PC-3 (cell line): ENCODE data around the gene DHCR24. TPM values are rescaled to one million over a fixed set of nuclear protein-coding genes. Genes with fewer than 3 reads are reported as not detected.

ENCODE experiments used
- ATAC-seq: fragments of 200-7000 bp; cut with Tn5 transposase; 2 replicates; pipeline ENCODE4 v1.9.1; 2020; ENCODE audit warnings: mild to moderate bottlenecking, moderate library complexity
- BruUV-seq: library from RNA; stranded (reverse); fragments of 400-500 nt; replicated peaks from 2 replicates; lab custom pipeline; 2021; lab: Mats Ljungman, UMichigan
- CTCF ChIA-PET: fragments of 300-600 bp; sonication (Branson Sonifier 250); formaldehyde crosslinking; loops from one replicate; lab custom pipeline; 2022; ENCODE audit warnings: antibody characterized with exemption; lab: Charles Lee
- POLR2A ChIA-PET: fragments of 300-600 bp; sonication (Branson Sonifier 250); formaldehyde crosslinking; loops from one replicate; lab custom pipeline; 2022; ENCODE audit warnings: antibody characterized with exemption; ENCODE audit not compliant: unreplicated experiment; lab: Charles Lee
- DNase-seq: peaks from one replicate; pipeline ENCODE4 v3.0.0-alpha.2; 2015
- H2AFZ ChIP-seq: fragments of 300-600 bp; sonication (generic); 2 replicates; pipeline ENCODE4 v1.6.0; 2016; ENCODE audit warnings: antibody characterized with exemption, low read length
- H3F3A ChIP-seq: fragments of 300-600 bp; sonication (generic); one replicate; pipeline ENCODE4 v1.6.0; 2017; ENCODE audit warnings: antibody characterized with exemption, low read length, control low read depth, mild to moderate bottlenecking; ENCODE audit not compliant: unreplicated experiment
- H3K27ac ChIP-seq: fragments of 300-600 bp; sonication (generic); 2 replicates; pipeline ENCODE4 v1.5.1; 2016; ENCODE audit warnings: mild to moderate bottlenecking, low read length
- H3K27me3 ChIP-seq: fragments of 300-600 bp; sonication (generic); 2 replicates; pipeline ENCODE4 v1.6.1; 2016; ENCODE audit warnings: low read length, mixed read lengths
- H3K36me3 ChIP-seq: fragments of 300-600 bp; sonication (generic); 2 replicates; pipeline ENCODE4 v1.6.1; 2016; ENCODE audit warnings: low read depth, mixed run types, low read length, mixed read lengths
- H3K4me1 ChIP-seq: fragments of 300-600 bp; sonication (generic); 2 replicates; pipeline ENCODE4 v1.5.1; 2016; ENCODE audit warnings: low read length; ENCODE audit not compliant: insufficient read depth
- H3K4me2 ChIP-seq: fragments of 300-600 bp; sonication (generic); 2 replicates; pipeline ENCODE4 v1.6.0; 2016; ENCODE audit warnings: low read length
- H3K4me3 ChIP-seq: fragments of 300-600 bp; sonication (generic); 2 replicates; pipeline ENCODE4 v1.5.1; 2016; ENCODE audit warnings: mild to moderate bottlenecking, low read length, mixed read lengths
- H3K79me2 ChIP-seq: fragments of 300-600 bp; sonication (generic); 2 replicates; pipeline ENCODE4 v1.6.1; 2017; ENCODE audit warnings: low read length, mixed read lengths
- H3K9ac ChIP-seq: fragments of 300-600 bp; sonication (generic); 2 replicates; pipeline ENCODE4 v1.6.0; 2016; ENCODE audit warnings: mild to moderate bottlenecking, low read length
- H3K9me2 ChIP-seq: fragments of 300-600 bp; sonication (generic); replicated peaks from 2 replicates; pipeline ENCODE4 v1.6.1; 2016; ENCODE audit warnings: mixed run types, low read length, mixed read lengths
- H3K9me3 ChIP-seq: fragments of 300-600 bp; sonication (generic); 2 replicates; pipeline ENCODE4 v1.6.1; 2016; ENCODE audit warnings: low read length, mixed read lengths
- H4K20me1 ChIP-seq: fragments of 300-600 bp; sonication (generic); 2 replicates; pipeline ENCODE4 v1.6.1; 2016; ENCODE audit warnings: low read length, mixed read lengths
- EZH2 ChIP-seq: fragments of 300-600 bp; sonication (generic); IDR thresholded peaks from one replicate; pipeline ENCODE4 v1.6.1; 2017; ENCODE audit warnings: antibody characterized with exemption, mild to moderate bottlenecking, low read length; ENCODE audit not compliant: unreplicated experiment
- EZH2phosphoT487 ChIP-seq: fragments of 300-600 bp; sonication (generic); IDR thresholded peaks from 2 replicates; pipeline ENCODE4 v1.6.1; 2018; ENCODE audit warnings: mild to moderate bottlenecking, antibody characterized with exemption, low read length, borderline replicate concordance
- intact Hi-C: fragments of 100-400 bp; cut with micrococcal nuclease; formaldehyde crosslinking; loops from 2 replicates; pipeline ENCODE4 v1.9.0; 2023
- total RNA-seq: library from RNA; depleted of rRNA; stranded (reverse); fragments of >200 nt; gene quantifications from 2 replicates; pipeline ENCODE4 v1.2.3, GENCODE V29; 2014
- TF ChIP-seq, protein P1 (sequence below): fragments of 300-600 bp; sonication (generic); conservative IDR thresholded peaks from 2 replicates; pipeline ENCODE4 v1.5.1; 2017; ENCODE audit warnings: antibody characterized with exemption, low read depth, mild to moderate bottlenecking, low read length

DHCR24 gene
- total RNA-seq, 1 experiment from 2014 or later = 166 TPM

- DNase-seq (no peak), ATAC-seq (no peak)
- H3K27me3 ChIP-seq = no peaks in the 10 kb centered on the region
- no peak overlapping the region for H3K9ac ChIP-seq
- no peaks in the 10 kb centered on the region for H3F3A ChIP-seq
- H3K36me3 ChIP-seq = no peaks in the 10 kb centered on the region
- no TSS peak for BruUV-seq
- peaks cover 4% of the 10 kb centered on the region; the same call in 1 of the 2 replicates for H3K4me1 ChIP-seq
- no peak overlapping the region for H2AFZ ChIP-seq
- H3K9me3 ChIP-seq = no peaks in the 10 kb centered on the region
- no peaks in the 10 kb centered on the region for H3K79me2 ChIP-seq
- no peak overlapping the region for H3K4me2 ChIP-seq
- TF ChIP-seq EZH2phosphoT487 (no peak), EZH2 (no peak)
- TF ChIP-seq, protein P1, sequence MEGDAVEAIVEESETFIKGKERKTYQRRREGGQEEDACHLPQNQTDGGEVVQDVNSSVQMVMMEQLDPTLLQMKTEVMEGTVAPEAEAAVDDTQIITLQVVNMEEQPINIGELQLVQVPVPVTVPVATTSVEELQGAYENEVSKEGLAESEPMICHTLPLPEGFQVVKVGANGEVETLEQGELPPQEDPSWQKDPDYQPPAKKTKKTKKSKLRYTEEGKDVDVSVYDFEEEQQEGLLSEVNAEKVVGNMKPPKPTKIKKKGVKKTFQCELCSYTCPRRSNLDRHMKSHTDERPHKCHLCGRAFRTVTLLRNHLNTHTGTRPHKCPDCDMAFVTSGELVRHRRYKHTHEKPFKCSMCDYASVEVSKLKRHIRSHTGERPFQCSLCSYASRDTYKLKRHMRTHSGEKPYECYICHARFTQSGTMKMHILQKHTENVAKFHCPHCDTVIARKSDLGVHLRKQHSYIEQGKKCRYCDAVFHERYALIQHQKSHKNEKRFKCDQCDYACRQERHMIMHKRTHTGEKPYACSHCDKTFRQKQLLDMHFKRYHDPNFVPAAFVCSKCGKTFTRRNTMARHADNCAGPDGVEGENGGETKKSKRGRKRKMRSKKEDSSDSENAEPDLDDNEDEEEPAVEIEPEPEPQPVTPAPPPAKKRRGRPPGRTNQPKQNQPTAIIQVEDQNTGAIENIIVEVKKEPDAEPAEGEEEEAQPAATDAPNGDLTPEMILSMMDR = no peak
- no peaks in the 10 kb centered on the region for H3K9me2 ChIP-seq
- no peaks in the 10 kb centered on the region for H4K20me1 ChIP-seq
- no peak overlapping the region for H3K27ac ChIP-seq
- intact Hi-C loops = no loop called here
- POLR2A ChIA-PET = interaction anchor here (1.0 kb wide), 1 partner anchor 43 kb away, joined by 4 read pairs; the partner anchor contains the start of gene DHCR24
- CTCF ChIA-PET = no interaction called here
- H3K4me3 ChIP-seq = no peak overlapping the region
Observed at GRCh38 chr1:54929700-54930099, 42.7 kb upstream of the DHCR24 start.

- Histone ChIP-seq H3K9me2 (no peaks in the 10 kb centered on the region), H3F3A (no peaks in the 10 kb centered on the region), H3K27me3 (no peaks in the 10 kb centered on the region), H4K20me1 (no peaks in the 10 kb centered on the region), H3K4me2 (no peak overlapping the region), H3K9ac (no peak overlapping the region), H3K27ac (no peak overlapping the region), H3K4me3 (no peak overlapping the region), H3K4me1 (no peaks in the 10 kb centered on the region; the same call in 1 of the 2 replicates), H3K9me3 (no peaks in the 10 kb centered on the region), H3K36me3 (no peaks in the 10 kb centered on the region), H2AFZ (no peak overlapping the region), H3K79me2 (no peaks in the 10 kb centered on the region)
- TF ChIP-seq, protein P1 = no peak
- TF ChIP-seq EZH2 = no peak
- TF ChIP-seq EZH2phosphoT487 = no peak
- no peak for ATAC-seq
- DNase-seq = no peak
- ChIA-PET POLR2A (no interaction called here), CTCF (no interaction called here)
- BruUV-seq = no TSS peak
- intact Hi-C loops = no loop called here
Observed at GRCh38 chr1:54928327-54928726, 41.3 kb upstream of the DHCR24 start.

DNA sequence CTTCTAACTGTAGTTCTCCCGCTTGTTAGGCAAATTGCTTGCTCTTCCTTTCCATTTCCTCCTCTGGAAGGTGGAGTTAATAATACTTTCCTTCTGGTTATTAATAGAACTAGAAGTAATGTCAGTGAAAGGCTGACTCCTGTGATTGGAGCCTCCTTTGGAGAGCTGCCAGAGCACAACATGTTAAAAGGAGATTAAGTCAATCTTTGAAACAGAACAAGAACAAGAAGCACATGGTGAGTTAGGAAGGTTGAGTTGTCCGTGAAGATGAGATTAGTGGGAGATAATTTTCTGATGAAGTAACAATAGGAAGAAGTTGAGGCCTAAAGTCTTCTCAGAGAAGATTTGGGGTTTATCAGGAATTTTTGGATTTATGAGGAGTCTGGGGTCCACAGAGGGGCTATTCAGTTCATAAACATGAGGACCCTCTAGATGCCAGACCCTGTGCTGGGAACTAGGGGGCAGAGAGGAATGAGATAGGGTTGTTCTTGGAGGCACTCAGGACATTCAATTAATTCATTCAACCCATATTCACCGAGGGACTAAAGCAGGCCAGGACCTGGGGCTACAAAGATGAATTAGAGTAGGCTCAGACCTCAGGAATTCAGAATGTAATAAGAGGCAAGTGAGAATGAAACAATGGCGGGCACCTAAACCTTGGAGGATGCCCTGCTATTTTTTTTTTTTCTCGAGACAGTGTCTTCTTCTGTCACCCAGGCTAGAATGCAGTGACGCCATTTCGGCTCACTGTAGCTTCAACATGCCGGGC is 40.7 kb upstream of the DHCR24 start:
- no peaks in the 10 kb centered on the region for H3K9me3 ChIP-seq
- CTCF ChIA-PET = interaction anchor here (0.6 kb wide), 1 partner anchor 259 kb away, joined by 3 read pairs; no protein-coding TSS in a partner anchor
- H2AFZ ChIP-seq = no peak overlapping the region

More for the DNA sequence above, 40.7 kb upstream of the DHCR24 start:
- H3K4me3 ChIP-seq = no peak overlapping the region
- DNase-seq (no peak), ATAC-seq (no peak)
- no peaks in the 10 kb centered on the region for H3K79me2 ChIP-seq
- intact Hi-C loops = no loop called here
- no peaks in the 10 kb centered on the region; the same call in 1 of the 2 replicates for H3K4me1 ChIP-seq
- POLR2A ChIA-PET = no interaction called here
- H3K27me3 ChIP-seq = no peaks in the 10 kb centered on the region
- no peaks in the 10 kb centered on the region for H3K36me3 ChIP-seq
- BruUV-seq = no TSS peak
- no peaks in the 10 kb centered on the region for H3K9me2 ChIP-seq
- H3F3A ChIP-seq = no peaks in the 10 kb centered on the region
- TF ChIP-seq EZH2phosphoT487 = no peak
- no peak for TF ChIP-seq EZH2
- TF ChIP-seq, protein P1 = no peak
- no peaks in the 10 kb centered on the region for H4K20me1 ChIP-seq
- H3K27ac ChIP-seq = no peak overlapping the region
- H3K9ac ChIP-seq = no peak overlapping the region
- no peak overlapping the region for H3K4me2 ChIP-seq
